AG04450 (cell line): ENCODE measurements around the gene PODXL2. TPM values are rescaled to one million over a fixed set of nuclear protein-coding genes. Genes with fewer than 3 reads are reported as not detected.

Experiments
- CTCF ChIA-PET: fragments of 300-600, 350-600 bp; formaldehyde crosslinking; extraction: SDS; loops from one replicate; lab custom pipeline; 2022; ENCODE audit warnings: antibody characterized with exemption, inconsistent platforms; lab: Charles Lee
- POLR2A ChIA-PET: fragments of 350-600 bp; formaldehyde crosslinking; extraction: SDS; loops from one replicate; lab custom pipeline; 2021; ENCODE audit warnings: antibody characterized with exemption, inconsistent platforms; lab: Yijun Ruan, JAX
- DNase-seq: peaks from one replicate; pipeline ENCODE4 v3.0.0-alpha.2; 2011; ENCODE audit warnings: low read depth, low spot score
- H3K27ac ChIP-seq: one replicate; pipeline ENCODE4 v1.5.1; 2012; ENCODE audit warnings: low read depth, low read length, control low read depth
- H3K27me3 ChIP-seq: one replicate; pipeline ENCODE4 v1.6.0; 2012; ENCODE audit warnings: low read length; ENCODE audit not compliant: control insufficient read depth, insufficient read depth
- H3K4me3 ChIP-seq: 2 replicates; pipeline ENCODE4 v1.5.1; 2011; ENCODE audit warnings: mild to moderate bottlenecking, low read depth, low read length, control low read depth
- H3K9me3 ChIP-seq: 2 replicates; pipeline ENCODE4 v1.5.1; 2012; ENCODE audit warnings: low read length; ENCODE audit not compliant: control insufficient read depth, insufficient read depth
- polyA plus RNA-seq: library from polyadenylated mRNA; depleted of rRNA; stranded (reverse); fragments of >200 nt; gene quantifications from 2 replicates; pipeline ENCODE4 v1.2.3, GENCODE V29; 2011
- TF ChIP-seq, protein P1 (sequence below): IDR thresholded peaks from 2 replicates; pipeline ENCODE4 v1.5.1; 2011; ENCODE audit warnings: low read depth, low read length, control low read depth, inconsistent platforms

PODXL2 gene
- polyA plus RNA-seq, 1 experiment: 1.5 TPM

DNA sequence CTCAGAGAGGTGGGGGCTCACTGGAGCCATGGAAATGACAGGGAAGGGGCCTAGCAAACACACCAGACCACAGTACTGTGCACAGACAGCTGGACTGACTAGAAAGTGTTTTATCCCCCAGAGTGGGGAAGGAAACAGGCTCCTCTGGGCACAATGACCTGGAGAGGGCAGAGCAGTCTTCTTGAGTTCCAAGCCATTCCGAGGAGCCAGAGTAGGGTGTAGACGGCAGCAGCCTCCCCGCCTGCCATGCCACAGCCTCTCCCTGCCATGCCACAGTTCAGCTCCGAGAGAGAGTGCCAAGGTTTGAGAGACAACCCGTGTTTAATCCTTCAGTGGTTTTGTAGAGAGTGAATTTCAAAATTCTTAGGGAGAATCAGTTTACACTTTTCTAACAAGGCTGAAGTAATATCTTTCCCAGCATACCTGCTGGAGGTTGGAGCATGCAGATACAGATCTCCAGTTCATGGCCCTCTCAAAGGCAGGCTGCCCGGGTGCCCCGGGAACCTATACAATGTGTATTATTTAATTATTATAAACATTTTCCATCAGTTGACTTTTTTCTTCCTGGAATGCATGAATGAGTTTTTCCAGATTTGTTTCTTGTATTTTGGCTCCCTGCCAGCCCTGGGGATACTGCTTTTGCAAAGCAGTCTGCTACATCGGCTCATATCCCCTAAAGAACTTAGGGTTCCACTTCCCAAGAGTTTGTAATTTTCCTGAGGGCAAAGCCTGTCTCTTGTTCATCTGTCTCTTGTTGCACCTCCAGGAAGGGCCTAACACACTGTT lies 3.2 kb downstream of the PODXL2 start:
- Histone ChIP-seq H3K27ac (no peak overlapping the region), H3K4me3 (no peak overlapping the region), H3K9me3 (peaks cover 6% of the 10 kb centered on the region; the same call in 1 of the 2 replicates), H3K27me3 (peaks cover 35% of the 10 kb centered on the region)
- DNase-seq: no peak
- POLR2A ChIA-PET: no interaction called here
- CTCF ChIA-PET: interaction anchor here (1.1 kb wide), 2 partner anchors 20 to 59 kb away, joined by 3 read pairs; no protein-coding TSS in a partner anchor
- TF ChIP-seq, protein P1, sequence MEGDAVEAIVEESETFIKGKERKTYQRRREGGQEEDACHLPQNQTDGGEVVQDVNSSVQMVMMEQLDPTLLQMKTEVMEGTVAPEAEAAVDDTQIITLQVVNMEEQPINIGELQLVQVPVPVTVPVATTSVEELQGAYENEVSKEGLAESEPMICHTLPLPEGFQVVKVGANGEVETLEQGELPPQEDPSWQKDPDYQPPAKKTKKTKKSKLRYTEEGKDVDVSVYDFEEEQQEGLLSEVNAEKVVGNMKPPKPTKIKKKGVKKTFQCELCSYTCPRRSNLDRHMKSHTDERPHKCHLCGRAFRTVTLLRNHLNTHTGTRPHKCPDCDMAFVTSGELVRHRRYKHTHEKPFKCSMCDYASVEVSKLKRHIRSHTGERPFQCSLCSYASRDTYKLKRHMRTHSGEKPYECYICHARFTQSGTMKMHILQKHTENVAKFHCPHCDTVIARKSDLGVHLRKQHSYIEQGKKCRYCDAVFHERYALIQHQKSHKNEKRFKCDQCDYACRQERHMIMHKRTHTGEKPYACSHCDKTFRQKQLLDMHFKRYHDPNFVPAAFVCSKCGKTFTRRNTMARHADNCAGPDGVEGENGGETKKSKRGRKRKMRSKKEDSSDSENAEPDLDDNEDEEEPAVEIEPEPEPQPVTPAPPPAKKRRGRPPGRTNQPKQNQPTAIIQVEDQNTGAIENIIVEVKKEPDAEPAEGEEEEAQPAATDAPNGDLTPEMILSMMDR: no peak

DNA sequence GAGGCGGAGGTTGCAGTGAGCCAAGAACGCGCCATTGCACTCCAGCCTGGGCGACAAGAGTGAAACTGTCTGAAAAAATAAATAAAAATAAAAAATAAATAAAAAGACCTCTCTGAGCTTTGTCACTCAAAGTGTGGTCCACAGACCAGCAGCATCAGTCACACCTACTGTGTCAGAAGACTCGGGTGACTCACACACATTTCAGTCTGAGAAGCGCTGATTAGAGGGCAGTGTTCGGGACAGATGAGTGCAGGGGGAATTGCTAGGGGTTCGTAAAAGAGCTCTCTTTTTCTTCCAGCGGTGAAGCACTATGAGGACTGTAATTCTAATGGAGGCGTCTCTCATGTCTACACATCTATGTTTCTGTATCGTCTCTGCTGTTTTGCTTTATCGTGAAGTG lies 5.7 kb downstream of the PODXL2 start:
- no peak overlapping the region for H3K4me3 ChIP-seq

DNA sequence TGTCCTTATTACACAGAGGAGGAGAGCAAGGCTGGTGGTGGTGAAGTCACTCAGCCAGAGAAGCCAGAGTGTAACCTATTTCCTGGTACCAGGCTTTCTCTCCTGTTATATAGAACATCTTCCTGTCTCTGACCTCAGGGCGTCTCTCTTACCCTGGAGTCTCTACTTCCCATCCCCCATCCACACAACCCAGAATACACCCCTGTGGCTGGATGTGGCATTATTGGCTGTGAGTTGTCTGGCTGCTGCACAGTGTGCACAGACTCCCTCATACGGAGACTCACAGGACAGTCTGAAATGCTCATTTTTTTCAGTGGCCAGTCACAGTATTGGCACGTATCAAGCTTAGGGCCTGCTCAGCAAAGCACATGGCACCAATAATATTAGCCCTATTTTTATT lies 8.6 kb downstream of the PODXL2 start:
- Histone ChIP-seq H3K4me3 (no peak overlapping the region), H3K27me3 (peaks cover 4% of the 10 kb centered on the region), H3K9me3 (no peaks in the 10 kb centered on the region), H3K27ac (no peak overlapping the region)
- no peak for DNase-seq
- ChIA-PET CTCF (no interaction called here), POLR2A (no interaction called here)
- TF ChIP-seq, protein P1: no peak

More for the DNA sequence above, 5.7 kb downstream of the PODXL2 start:
- Histone ChIP-seq H3K9me3 (0 out of 2 replicates have a peak, but pooled peaks cover 3% of the 10 kb centered on the region), H3K27ac (no peak overlapping the region), H3K27me3 (peaks cover 24% of the 10 kb centered on the region)
- ChIA-PET POLR2A (interaction anchor here (0.7 kb wide), 1 partner anchor 373 kb away, joined by 3 read pairs; no protein-coding TSS in a partner anchor), CTCF (interaction anchor here (1.1 to 1.6 kb wide), 2 partner anchors 17 to 60 kb away, joined by 5 to 6 read pairs; no protein-coding TSS in a partner anchor)
- TF ChIP-seq, protein P1: no peak
- no peak for DNase-seq

DNA sequence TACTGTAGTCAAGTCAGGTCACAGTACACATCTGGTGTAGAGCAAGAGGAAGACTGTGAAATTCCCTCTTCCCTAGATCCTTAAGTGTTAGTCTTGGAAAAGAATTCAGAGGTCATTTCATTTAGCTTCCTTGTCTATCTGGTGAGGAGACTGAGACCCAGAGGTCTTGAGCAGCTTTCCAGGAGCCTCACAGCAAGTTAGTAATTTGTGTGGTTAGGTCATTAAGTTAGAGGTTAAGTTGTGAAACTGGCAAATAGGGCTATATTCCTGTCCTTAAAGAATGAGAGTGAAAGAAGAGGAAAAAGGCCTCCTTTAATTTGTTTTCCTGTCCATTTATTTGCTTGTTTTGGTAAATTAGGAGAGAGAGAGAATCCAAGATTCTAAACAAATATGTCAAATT lies 9.0 kb downstream of the PODXL2 start:
- TF ChIP-seq, protein P1: no peak
- POLR2A ChIA-PET: no interaction called here
- no peak overlapping the region for H3K4me3 ChIP-seq
- no peak for DNase-seq
- CTCF ChIA-PET: no interaction called here
- no peak overlapping the region for H3K27ac ChIP-seq
- no peaks in the 10 kb centered on the region for H3K9me3 ChIP-seq
- peaks cover 4% of the 10 kb centered on the region for H3K27me3 ChIP-seq
